ENCODE measurements around the gene CALHM6.

CALHM6 gene

DNA sequence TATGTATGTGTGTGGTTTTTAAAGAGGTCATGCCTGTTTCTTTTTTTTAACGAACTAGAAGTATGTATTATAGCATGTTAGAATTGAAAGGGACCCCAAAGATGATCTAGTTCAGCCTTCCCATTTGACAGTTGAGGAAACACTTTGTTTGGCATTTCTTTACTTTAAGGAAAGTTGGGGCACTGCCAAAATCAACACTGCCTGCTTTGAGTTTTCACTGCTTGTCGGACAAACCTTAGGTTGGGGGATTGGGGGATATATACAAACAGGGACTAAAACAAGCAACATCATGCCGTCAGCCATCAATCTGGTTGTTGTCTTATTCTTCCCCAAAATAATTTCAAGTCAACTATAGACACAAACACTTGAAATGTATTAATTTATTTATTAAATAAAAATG, 14.1 kb upstream of the CALHM6 start:
- DNase-seq, result no peak

DNA sequence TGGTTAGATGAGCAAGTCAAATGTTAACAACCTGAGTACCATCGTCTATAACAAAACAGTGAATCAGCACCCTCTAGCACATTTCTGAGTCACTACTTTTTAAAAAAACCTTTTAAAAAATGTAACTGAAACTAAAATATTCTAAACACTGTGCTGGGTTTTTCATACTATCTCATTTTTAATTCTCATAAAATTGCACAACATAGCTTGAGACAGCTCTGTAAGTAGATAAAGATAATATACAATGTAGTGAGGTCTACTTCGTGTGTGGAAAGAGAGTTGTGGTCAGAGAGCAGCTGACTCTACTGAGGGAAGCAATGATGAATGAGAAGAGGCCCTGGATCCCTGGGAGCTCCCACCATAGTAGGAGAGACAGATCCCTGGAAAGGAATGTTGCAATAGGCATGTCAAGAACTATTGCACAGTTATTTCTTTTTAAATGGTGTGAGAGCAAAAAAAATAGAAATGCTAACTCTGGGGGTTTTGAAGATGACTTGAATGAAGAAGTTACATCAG, 13.6 kb upstream of the CALHM6 start:
- DNase-seq, result no peak

DNA sequence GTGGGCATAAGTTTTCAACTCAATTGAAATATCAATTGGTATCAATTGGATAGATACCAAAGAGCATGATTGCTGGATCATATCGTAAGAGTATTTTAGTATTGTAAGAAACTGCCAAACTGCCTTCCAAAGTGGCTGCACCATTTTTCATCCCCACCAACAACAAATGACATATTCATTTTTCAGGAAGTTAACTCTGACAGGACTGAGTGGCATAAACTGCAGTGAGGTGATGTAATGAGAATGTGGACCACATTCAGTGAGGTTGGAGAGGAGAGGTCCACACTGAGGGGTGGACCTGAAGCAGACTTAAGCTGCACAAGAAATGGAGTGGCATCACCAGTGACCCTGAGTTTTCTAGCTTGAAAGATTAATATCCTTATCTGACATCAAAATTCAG, 11.6 kb upstream of the CALHM6 start:
- DNase-seq, result no peak

DNA sequence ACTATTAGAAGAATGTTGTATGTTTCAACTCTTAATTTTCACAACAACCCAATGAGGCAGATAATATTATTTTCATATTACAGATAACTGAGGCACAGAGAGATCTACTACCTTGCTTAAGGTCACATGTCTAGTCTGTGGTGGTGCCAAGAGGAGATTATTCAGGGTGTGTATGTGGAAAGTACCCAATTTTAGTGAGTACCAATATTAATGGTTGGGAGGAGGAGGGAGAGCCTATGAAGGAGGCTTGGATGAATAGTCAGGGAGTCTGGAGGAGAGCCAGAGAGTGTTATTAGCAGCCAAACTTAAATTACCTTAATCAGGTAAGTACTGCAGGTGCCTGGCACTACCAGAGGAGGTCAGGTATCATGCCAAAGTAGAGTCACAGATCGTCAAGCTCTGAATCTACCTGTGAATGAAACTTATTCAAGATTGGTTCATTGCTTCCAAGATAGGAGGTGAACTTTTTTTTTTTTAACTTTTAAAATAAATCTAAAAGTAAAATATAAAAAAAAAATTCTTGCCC, 10.9 kb upstream of the CALHM6 start:
- DNase-seq, result no peak

DNA sequence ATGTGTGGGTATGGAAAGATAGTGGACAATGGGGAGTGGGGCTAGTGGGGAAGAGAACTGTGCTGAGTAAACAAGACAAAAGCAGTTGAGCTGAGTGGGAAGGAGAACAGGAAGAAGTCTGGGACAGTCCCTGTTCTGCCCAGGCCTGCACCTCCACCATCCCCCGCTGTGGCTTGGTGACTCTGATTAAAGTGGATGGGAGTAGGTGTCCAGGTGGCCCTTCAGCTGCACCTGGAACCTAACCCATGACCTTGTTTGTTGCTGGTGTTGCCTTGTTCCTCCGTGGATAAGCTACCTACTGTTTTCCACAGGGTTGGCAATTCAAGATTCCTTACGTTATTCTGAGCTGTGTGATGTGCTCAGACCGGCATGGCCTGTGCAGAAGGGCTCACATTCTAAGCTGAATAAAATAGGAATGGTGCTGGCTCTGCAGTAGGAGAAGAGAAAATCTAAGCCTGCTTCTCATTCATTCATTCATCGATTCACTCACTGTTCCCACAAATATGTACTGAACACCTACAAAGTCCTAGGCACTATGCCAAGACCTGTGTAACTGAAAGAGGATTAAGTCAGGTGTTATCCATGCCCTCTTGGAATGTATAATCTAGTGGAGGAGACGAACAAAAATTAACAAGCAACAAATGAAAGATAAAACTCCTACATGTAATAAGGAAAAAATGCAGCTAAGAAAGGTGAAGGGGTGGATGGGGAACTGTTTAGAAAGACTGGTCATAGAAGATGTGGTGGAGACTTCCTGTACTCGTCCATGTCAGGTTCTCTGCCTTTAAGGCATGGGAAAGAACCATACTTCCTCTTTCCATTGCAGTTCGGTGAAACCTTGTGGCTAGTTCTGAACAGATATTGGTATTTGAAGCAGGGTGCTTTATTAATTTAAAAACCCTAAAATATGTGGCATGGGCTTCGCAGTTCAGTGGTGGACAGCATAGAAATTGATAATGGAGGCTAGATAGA, 10.1 kb upstream of the CALHM6 start:
- DNase-seq, result no peak

DNA sequence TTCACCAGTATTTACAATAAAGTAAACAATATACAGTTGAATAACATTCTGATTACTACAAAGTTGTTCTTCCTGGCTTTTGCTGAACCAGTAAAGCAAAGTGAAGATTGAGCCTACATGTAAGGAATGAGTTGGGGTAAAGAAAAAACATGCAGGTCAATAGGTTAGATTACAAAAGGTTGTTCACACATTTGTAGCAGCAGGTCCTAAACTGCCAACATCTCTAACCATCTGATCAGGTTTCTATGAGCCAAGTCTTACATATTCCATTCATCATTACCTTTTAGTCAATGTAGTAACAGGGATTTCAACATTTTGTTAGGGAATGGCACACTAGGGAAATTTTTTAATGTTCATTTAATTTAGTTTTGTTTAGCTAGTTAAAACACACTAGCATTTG, 9.3 kb upstream of the CALHM6 start:
- DNase-seq, result no peak

DNA sequence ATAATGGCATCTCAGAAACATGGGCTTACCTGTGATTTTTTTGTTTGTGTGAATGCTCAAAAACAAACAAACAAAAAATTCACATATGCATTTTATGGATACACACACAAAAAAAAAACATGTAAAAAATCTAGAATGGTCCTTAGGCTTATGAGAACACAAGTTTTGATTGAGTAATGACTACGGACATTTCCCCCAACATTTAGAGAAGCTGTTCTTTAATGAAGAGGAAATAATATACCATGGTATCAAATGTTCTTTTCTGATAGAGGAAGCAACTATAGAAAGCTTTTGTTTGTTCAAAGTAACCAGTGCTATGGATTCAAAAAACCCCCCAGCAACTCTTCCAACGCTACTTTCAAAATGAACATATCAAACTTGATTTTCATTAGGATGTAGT, 8.6 kb upstream of the CALHM6 start:
- DNase-seq, result no peak

DNA sequence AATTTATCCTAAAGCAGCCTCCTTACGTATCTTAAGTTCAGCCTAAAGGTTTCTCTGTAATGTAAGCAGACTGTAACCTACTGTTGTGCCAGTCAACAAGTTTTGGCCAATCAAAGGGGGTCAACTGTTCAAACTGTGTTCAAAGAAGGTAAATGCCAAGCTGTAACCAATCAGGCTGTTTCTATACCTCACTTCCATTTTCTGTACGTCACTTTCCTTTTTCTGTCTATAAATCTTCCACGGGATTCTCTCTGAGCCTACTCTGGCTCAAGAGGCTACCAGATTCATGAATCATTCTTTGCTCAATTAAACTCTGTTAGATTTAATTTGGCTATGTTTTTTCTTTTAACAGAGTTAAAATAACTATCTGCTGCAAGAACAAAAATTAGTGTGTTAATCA, 5.1 kb upstream of the CALHM6 start:
- DNase-seq, result no peak

DNA sequence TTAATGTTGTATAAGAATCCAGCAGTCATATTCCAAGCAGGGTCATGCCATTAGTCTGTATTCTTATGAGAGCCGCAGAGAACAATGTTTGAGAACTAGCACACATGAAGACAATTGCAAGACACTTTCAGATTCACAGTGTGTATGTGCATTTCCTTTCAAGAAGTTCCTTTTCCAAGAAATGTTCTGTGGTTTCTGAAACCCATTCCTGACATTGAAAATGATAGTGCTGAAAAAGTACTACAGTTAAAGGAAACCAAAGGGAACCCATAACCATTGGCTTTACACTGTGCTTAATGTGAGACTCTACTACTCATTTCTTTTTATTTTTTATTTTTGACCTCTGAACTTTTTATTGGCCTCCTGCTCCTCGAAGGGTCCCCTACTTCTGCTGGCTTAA, 4.2 kb upstream of the CALHM6 start:
- DNase-seq, result no peak

DNA sequence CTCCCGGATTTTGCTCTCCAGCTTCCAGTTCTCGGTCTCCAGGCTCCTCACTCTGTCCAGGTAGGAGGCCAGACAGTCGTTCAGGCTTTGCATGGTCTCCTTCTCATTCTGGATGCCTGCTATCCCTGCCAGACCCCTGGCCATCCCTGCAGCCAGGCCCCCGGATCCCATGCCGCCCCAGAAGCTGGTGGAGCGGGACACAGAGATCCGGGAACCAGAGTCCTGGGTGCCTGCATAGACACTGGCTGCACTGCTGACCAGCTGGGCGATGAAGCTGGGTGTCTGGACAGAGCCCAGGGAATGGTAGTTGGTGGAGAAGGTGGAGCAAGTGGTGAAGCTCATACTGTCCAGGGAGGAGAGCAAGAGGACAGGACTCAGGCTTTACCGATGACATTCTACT, 2.9 kb upstream of the CALHM6 start:
- DNase-seq, result no peak

DNA sequence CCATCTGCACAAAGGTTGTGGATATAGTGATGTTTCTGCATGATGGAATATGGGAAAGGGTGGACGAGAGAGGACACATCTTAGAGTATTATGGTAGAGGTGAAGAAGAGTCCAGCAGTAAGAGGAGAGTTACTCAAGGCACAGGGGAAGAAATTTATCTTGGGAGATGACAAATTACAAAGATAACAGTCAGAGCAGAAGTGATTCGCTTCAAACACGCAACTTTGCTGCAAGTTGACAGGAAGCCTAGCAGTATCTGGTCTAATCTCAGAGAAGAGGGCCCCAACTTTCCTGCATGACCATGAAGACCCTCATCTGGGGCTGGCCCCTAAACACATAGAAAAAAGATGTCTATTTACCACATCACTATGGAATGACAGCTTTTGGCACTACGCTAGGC, 1.2 kb upstream of the CALHM6 start:
- DNase-seq, result no peak

DNA sequence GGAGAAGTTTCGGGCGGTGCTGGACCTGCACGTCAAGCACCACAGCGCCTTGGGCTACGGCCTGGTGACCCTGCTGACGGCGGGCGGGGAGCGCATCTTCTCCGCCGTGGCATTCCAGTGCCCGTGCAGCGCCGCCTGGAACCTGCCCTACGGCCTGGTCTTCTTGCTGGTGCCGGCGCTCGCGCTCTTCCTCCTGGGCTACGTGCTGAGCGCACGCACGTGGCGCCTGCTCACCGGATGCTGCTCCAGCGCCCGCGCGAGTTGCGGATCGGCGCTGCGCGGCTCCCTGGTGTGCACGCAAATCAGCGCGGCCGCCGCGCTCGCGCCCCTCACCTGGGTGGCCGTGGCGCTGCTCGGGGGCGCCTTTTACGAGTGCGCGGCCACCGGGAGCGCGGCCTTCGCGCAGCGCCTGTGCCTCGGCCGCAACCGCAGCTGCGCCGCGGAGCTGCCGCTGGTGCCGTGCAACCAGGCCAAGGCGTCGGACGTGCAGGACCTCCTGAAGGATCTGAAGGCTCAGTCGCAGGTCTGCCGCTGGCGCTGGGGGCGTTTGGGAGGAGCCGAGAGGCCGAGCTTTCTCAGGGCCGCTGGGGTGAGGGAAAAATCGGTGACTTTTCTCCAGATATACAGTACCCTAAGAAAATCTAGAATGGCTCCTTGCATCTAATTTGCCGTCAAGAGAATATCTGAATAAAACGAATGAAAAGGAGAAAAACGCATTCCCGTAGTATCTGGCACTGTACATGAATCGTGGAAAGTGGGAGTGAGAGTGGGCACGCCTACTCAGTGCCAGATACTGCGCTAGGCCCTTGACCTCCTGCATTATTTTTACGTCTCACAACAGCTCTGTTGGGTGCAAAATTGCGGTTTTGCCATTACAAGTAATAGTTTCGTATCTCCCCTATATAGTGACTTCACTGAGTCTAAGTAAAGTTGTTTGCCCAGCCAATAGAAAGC, 1.0 kb downstream of the CALHM6 start:
- DNase-seq, result no peak

DNA sequence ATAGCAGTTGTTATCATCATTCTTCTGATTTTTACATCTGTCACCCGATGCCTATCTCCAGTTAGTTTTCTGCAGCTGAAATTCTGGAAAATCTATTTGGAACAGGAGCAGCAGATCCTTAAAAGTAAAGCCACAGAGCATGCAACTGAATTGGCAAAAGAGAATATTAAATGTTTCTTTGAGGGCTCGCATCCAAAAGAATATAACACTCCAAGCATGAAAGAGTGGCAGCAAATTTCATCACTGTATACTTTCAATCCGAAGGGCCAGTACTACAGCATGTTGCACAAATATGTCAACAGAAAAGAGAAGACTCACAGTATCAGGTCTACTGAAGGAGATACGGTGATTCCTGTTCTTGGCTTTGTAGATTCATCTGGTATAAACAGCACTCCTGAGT, 2.1 kb downstream of the CALHM6 start:
- DNase-seq, result no peak

DNA sequence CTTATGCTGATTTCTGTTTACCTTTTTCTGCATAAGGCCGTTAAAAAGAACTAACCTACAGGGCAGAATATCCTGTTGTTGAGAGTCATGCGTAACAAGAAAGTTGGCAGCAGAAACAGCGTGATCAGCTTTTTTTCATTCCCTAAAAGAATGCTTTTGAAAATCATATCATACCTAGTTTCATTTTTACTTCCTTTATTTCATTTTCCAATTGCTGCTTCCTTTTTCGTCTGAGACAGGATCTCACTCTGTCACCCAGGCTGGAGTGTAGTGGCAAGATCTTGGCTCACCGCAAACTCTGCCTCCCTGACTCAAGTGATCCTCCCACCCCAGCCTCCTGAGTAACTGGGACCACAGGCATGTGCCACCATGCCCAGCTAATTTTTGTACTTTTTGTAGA, 4.1 kb downstream of the CALHM6 start:
- DNase-seq, result no peak

DNA sequence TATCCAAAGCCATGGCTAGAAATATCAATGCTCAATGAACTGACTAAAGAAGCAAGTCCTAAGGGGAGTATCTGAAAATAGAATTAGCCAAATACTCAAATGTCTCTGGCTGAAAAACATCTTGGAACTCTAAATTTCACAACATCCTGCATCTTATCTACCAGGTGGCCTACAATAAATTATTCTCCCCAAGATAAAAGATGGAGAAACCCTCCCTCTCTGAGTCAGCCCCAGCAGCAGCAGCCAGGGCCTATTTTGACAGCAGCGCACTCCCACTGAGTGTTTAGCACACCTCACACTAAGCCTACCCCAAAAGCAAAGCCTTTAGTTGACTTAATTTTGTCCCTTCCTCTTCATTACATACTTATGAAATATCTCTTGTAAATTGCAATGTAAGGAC, 5.9 kb downstream of the CALHM6 start:
- DNase-seq, result no peak

DNA sequence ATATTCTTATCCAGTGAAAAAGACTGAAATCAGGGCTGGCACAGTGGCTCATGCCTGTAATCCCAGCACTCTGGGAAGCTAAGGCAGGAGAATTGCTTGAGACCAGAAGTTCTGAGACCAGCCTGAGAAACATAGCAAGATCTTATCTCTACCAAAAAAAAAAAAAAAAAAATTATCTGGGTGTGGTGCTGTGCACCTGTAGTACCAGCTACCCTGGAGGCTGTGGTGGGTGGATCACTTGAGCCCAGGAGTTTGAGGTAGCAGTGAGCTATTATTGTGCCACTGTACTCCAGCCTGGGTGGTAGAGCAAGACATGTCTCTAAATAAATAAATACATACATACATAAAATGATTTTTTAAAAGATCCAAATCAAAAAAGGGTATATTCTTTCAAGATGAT, 6.3 kb downstream of the CALHM6 start:
- DNase-seq, result no peak

DNA sequence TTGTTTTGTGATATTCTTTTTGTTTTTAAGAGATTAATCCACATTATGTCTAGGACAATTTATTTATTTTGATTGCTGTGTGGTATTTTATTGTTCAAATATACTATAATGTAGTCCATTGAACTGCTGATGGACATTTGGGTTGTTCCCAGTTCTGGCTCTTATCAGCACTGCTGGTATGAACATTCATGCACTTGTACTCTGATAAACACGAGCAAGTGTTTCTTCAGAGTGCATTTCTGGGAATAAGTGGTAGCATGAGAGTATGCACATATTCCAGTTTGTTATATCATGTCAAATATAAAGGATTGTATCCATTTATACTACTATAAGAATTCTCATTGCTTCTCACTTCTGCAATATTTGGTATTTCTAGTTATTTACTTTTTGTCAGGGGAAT, 7.1 kb downstream of the CALHM6 start:
- DNase-seq, result no peak

DNA sequence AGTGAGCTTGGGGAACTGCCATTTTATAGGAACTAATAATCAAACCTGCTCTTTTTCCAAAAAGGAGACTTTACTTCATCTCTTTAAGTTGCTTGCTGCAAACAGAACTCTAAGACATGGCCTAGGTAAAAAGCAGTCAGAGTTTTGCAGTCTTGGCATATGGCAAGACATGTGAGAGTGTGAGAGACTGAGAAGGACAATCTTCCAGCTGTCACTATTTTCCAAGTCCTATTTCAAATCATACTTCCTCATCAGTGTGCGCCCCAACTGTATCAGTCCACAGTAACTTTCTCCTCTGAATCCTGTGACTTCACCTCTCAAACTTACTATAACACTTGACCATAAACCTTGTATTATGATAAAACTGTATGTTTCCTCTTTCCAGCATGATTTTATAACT, 10.4 kb downstream of the CALHM6 start:
- no peak for DNase-seq

DNA sequence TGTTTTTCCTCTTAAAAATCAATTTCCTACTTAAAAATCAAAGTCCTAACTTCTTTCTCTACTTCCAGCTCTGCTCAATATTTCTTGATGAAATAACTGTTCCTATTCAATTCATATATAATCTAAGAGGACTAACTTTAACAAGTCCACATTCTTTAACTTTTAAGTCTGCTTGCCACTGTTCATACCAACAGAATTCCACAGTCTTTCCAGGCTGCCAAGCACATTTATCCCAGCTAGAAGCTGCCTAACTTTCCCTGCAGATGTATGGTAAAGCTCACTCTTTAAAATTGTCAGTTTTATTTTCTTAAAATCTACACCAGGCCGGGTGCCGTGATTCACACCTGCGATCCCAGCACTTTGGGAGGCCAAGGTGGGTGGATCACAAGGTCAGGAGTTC, 11.5 kb downstream of the CALHM6 start:
- DNase-seq, result no peak

DNA sequence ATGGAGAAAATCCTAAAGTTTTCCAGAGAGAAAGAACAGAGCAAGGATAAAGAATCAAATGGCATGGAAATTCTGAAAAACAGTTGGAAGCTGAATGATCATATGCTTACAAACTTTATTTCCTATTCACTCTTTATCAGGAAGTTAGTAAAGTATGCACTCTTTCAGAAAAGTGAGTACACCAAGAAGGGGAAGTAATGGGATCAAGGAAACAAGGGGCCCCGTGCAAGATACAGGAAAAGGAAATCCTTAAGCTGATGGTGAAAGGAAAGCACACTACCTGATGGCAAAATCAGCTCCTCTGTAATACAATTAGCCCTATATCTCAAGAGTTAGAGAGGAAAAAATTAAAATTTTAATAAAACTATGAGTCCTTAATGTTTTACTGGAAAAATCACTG, 14.0 kb downstream of the CALHM6 start:
- DNase-seq, result no peak

DNA sequence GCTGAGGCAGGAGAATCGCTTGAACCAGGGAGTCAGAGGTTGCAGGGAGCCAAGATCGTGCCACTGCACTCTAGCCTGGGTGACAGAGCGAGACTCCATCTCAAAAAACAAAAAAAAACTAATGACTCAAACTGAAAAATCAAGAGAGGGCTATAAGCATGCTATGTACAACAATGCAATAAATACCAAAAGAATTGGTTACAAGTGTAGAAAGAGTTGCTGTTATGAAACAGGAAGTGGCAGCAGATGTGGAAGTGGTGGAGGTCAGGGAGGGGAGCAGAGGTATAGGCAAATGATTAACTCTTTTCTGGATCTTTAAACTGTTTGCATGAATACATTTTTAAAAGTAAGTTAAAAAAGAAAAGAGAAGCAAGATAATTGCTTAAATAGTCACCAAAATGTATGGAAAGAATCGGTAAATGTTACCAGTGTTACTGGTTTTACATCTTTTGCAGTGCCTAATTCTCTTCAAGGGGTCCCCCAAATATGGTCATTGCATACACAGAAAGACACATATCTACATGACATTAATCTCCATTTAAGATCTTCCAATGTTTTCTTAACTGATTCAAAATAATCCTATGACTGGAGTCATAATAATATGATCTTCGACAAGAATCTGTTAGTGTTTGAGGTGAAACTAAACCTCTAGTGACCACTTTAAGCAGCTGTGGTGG, 15.0 kb downstream of the CALHM6 start:
- DNase-seq, result no peak

DNA sequence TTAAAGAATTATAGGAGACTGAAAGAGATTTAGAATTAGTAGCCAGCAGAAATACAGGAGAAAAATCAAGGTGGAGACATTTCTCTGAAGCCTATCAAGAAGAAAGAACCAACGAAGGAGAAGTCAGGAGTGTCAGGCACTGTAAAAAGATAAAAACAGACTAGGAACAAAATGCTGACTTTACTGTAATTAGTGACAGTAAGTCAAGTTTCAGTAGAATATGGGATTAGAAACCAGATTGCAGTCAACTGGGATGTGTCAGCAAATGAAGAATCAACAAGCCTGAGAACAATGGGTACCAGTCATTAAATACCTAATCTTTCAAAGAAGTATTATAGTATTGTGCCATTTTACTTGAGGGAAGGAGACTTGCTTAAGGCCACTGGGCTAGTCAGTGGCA, 21.6 kb downstream of the CALHM6 start:
- no peak for DNase-seq

DNA sequence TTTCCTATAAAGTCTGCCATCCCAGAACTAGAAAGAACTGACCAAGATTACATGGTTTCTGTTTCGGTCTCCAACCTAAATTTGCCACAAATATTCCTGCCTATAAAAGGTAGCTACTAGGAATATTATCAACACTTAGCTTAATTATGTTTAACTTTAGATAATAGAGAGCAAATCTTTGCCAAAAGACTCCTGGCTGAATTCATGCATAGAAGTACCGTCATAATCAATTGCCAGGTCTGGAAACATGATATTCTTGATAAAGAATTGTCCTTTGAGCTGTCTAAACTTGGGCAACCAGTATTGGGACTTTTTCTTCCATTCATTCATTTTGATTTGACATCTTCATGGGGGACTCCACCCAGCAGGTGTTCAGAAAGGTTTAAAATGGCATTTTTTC, 22.4 kb downstream of the CALHM6 start:
- DNase-seq, result no peak
